ENCODE results near the gene SLC5A5.

The SLC5A5 gene

GRCh38 chr19:17847538-17848366 lies 24.0 kb upstream of the SLC5A5 start, which contains the start of gene JAK3:
JAK3 (minus strand) TSS chr19:17847982; CDS start chr19:17844417, 3,565 bp downstream.
- DNase-seq = peak in 1 of 2 experiments; percentile 59

- no peak for DNase-seq
Measured at GRCh38 chr19:17848595-17849292, 23.0 kb upstream of the SLC5A5 start.

GRCh38 chr19:17854061-17854460 lies 17.7 kb upstream of the SLC5A5 start:
- DNase-seq = no peak

GRCh38 chr19:17855280-17856152 lies 16.2 kb upstream of the SLC5A5 start:
- peak in 1 of 2 experiments; percentile 74 for DNase-seq

- DNase-seq = peak; percentile 98
Measured at GRCh38 chr19:17859533-17860330, 12.0 kb upstream of the SLC5A5 start, which contains the start of gene RPL18A. RPL18A (plus strand) TSS chr19:17859910; CDS start chr19:17859957, 47 bp downstream.

GRCh38 chr19:17860331-17860992 lies 11.3 kb upstream of the SLC5A5 start:
- no peak for DNase-seq

- no peak for DNase-seq
Measured at GRCh38 chr19:17860993-17861360, 10.8 kb upstream of the SLC5A5 start.

GRCh38 chr19:17861542-17862402 lies 10.0 kb upstream of the SLC5A5 start:
- DNase-seq = no peak

GRCh38 chr19:17862711-17863519 lies 8.8 kb upstream of the SLC5A5 start:
- DNase-seq = no peak

- DNase-seq = no peak
Measured at GRCh38 chr19:17863520-17864182, 8.1 kb upstream of the SLC5A5 start.

- no peak for DNase-seq
Measured at GRCh38 chr19:17865364-17866311, 6.1 kb upstream of the SLC5A5 start.

GRCh38 chr19:17866312-17866963 lies 5.3 kb upstream of the SLC5A5 start:
- no peak for DNase-seq

- DNase-seq = no peak
Measured at GRCh38 chr19:17866964-17867486, 4.7 kb upstream of the SLC5A5 start.

- DNase-seq = no peak
Measured at GRCh38 chr19:17868669-17869068, 3.1 kb upstream of the SLC5A5 start.

GRCh38 chr19:17869114-17869608 lies 2.6 kb upstream of the SLC5A5 start:
- DNase-seq = peak in 1 of 2 experiments; percentile 56

GRCh38 chr19:17871032-17871877 lies 490 bp upstream of the SLC5A5 start:
- DNase-seq = no peak
